ENCODE measurements around the gene ZDHHC14. TPM values are rescaled to one million over a fixed set of nuclear protein-coding genes. Genes with fewer than 3 reads are reported as not detected.

ZDHHC14 gene
- total and polyA plus RNA-seq, 8 donors, result 8.2 to 33.2 (median 25.8) TPM

- Histone ChIP-seq H3K27me3 (no peaks in the 10 kb centered on the region), H3K9me3 (no peaks in the 10 kb centered on the region), H3K4me1 (peaks cover 0 to 7% of the 10 kb centered on the region in 2 donors), H3K36me3 (no peaks in the 10 kb centered on the region), H3K27ac (no peak overlapping the region), H3K4me3 (no peak overlapping the region)
- no peak for TF ChIP-seq CTCF (IDR thresholded peaks at IDR 0.05)
- ATAC-seq, result no peak
- intact Hi-C loops (cut with DNase I), result no loop called here
- no peak for DNase-seq
Observed at GRCh38 chr6:157547112-157547511, 166.1 kb downstream of the ZDHHC14 start.

- Histone ChIP-seq H3K9me3 (no peaks in the 10 kb centered on the region), H3K4me3 (no peak overlapping the region), H3K27me3 (no peaks in the 10 kb centered on the region), H3K36me3 (no peaks in the 10 kb centered on the region), H3K27ac (no peak overlapping the region), H3K4me1 (peaks cover 0 to 7% of the 10 kb centered on the region in 2 donors)
- no peak for DNase-seq
- TF ChIP-seq CTCF (IDR thresholded peaks at IDR 0.05), result no peak
- intact Hi-C loops (cut with DNase I), result no loop called here
- ATAC-seq, result peak; percentile 50
Observed at GRCh38 chr6:157548635-157549467, 167.9 kb downstream of the ZDHHC14 start.

DNA sequence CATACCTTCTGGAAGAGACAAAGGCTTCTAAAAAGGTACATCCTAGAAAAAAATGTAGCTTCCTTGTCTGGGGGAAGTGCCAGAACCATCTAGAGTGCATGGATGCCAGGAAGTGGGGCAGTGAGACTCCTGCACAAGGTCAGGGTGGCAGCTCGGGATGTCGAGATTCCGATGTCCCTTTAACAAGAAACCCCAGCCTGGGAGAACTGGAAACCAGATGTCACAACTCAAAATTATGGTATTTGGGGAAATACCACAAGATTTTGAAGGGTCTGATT, 168.4 kb downstream of the ZDHHC14 start:
- Histone ChIP-seq H3K4me3 (no peak overlapping the region), H3K27ac (no peak overlapping the region), H3K36me3 (no peaks in the 10 kb centered on the region), H3K27me3 (no peaks in the 10 kb centered on the region), H3K4me1 (peaks cover 0 to 7% of the 10 kb centered on the region in 2 donors), H3K9me3 (no peaks in the 10 kb centered on the region)
- no peak for TF ChIP-seq CTCF (IDR thresholded peaks at IDR 0.05)
- no peak for DNase-seq
- no peak for ATAC-seq
- intact Hi-C loops (cut with DNase I), result no loop called here

- DNase-seq (no peak), ATAC-seq (no peak)
- TF ChIP-seq CTCF (IDR thresholded peaks at IDR 0.05), result no peak
- H3K36me3 ChIP-seq, result no peaks in the 10 kb centered on the region
- no peak overlapping the region for H3K27ac ChIP-seq
- no peaks in the 10 kb centered on the region for H3K9me3 ChIP-seq
- H3K27me3 ChIP-seq, result no peaks in the 10 kb centered on the region
- H3K4me1 ChIP-seq, result peaks cover 0 to 7% of the 10 kb centered on the region in 2 donors
- no peak overlapping the region for H3K4me3 ChIP-seq
- intact Hi-C loops (cut with DNase I), result no loop called here
Observed at GRCh38 chr6:157550114-157550989, 169.4 kb downstream of the ZDHHC14 start.

Measured in left lung (tissue), 10 donors.